ENCODE data around the gene OR2L2.
"Not testable (repeated sequence)": the region's sequence is repeated elsewhere in the genome, so short reads cannot be mapped to it uniquely, and the experiment has no call there.

OR2L2 gene

DNA sequence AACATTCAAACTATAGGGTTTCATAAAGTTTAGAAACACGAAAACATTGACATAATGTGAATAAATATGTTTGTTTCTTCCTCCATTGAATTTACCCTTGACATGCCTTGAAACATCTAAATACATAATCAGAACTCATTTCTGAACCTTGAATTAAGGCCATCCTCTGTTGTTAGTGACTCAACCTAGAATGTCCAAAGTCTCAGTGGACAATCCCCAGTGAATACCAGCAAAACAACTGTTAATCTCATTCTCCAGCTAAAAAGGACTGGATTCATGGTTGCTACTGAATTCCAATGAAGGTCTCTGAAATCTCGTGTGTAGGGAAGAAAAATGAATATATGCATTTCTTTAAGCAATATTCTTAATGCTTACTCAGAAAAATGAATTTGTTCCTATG, at the start of gene OR2L2:
OR2L2 (plus strand) TSS at position 301 of the 400 bp plus-strand sequence. CDS start 8,198 bp downstream, outside the sequence.
- DNase-seq (ENCODE audit: low read depth): no peak

DNA sequence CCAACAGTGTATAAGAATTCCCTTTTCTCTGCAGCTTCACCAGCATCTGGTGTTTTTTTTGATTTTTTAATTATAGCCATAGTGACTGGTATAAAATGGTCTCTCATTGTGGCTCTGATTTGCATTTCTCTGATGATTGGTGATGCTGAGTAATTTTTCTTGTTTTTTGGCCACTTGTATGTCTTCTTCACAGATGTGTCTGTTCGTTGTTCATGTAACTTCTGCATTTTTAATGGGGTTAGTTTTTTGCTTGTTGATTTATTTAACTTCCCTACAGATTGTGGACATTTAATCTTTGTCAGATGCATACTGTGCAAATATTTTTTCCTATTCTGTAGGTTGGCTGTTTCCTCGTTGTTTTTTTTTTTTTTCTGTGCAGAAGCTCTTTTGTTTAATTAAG, 36.9 kb upstream of the OR2L2 start:
- no peak for DNase-seq (ENCODE audit: low read depth)

DNA sequence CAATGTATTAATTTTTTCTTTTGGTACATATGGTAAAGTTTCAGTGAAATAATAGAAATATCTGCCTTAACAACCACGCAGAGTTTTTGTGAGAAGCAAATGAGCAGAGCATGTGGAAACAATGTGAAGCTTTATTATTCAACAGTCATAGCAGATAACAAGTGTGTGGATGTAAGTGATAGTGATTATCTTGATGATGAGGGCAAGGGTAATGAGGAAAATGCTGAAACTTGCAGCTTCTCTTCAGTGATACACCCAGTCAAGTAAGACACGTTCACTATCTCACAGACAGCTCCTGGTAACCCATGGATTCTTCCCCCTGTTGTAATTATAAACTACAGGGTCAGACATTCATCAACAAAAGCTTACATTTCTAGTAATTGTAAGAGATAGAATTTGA, 31.1 kb upstream of the OR2L2 start:
- DNase-seq (ENCODE audit: low read depth): no peak

GRCh38 chr1:248000169-248000568, 29.7 kb upstream of the OR2L2 start:
- DNase-seq (ENCODE audit: low read depth): no peak

DNA sequence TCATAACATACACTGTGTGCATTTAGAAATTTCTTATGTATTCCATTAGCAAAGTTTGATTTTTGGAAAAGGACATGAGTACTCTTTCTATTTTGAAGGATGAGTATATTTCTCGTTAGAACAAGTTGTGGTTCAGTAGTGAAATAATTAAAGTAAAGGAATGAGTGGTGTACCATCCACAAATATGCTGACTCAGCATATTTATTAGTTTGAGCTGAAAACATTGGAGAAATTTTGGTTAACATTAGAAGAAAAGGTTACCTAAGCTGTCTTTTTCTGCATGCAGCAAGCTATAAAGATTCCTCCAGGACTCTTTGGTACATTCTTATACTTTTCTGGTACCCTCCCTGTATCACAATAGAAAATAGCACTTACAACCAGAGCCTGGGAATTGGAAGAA, 22.1 kb upstream of the OR2L2 start:
- DNase-seq (ENCODE audit: low read depth): no peak

DNA sequence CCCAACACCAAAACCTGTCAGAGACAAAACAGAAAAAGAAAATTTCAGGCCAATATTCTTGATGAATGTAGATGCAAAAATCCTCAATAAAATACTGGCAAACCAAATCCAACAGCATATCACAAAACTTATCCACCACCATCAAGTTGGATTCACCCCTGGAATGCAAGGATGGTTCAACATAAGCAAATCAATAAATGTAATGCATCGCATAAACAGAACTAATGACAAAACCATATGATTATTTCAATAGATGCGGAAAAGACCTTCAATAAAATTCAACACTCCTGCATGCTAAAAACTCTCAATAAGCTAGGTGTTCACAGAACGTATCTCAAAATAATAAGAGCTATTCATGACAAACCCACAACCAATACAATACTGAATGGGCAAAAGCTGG, 20.2 kb upstream of the OR2L2 start:
- DNase-seq (ENCODE audit: low read depth): no peak

GRCh38 chr1:248013229-248013710, 16.6 kb upstream of the OR2L2 start, which contains the start of gene OR2L5:
Gene OR2L5 (plus strand): TSS chr1:248013660. CDS start chr1:248021948, 8,288 bp downstream.
- DNase-seq (ENCODE audit: low read depth): no peak

- DNase-seq (ENCODE audit: low read depth): no peak
These were observed 14.1 kb upstream of the OR2L2 start for GRCh38 chr1:248015803-248016202.

DNA sequence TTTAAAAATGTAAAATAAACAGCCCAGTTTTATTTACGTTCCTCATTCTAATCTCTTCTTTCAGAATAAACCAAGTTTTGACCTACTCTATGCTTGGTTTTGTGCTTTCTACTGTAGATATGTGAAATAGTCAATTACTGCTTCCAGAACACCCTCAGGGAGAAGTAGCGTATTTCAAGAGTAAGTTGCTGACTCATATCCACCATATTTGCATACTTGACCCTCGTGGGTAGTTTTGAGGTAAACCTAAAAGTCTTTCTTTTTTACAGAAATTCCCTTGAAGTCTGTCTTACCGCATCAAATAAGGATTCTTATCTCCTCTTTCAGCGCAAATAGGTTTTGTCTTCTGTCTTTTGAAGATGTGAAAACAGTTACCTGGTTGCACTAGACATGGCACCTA, 15.3 kb downstream of the OR2L2 start:
- no peak for DNase-seq (ENCODE audit: low read depth)

GRCh38 chr1:248046536-248046935, 16.7 kb downstream of the OR2L2 start, which contains the start of gene OR2L3:
Gene OR2L3 (plus strand): TSS chr1:248046836. CDS start chr1:248060682, 13,846 bp downstream.
- DNase-seq (ENCODE audit: low read depth): no peak

GRCh38 chr1:248047008-248047407, 17.1 kb downstream of the OR2L2 start:
- no peak for DNase-seq (ENCODE audit: low read depth)

DNA sequence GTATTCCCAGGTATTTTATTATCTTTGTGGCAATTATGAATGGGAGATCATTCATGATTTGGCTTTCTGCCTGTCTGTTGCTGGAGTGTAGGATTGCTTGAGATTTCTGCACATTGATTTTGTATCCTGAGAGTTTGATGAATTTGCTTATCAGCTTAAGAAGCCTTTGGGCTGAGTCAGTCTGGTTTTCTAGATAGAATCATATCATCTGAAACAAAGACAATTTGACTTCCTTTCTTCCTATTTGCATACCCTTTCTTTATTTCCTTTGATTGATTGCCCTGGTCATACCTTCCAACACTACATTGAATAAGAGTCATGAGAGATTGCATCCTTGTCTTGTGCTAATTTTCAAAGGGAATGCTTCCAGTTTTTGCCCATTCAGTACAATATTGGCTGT, 24.8 kb downstream of the OR2L2 start:
- DNase-seq (ENCODE audit: low read depth): no peak

DNA sequence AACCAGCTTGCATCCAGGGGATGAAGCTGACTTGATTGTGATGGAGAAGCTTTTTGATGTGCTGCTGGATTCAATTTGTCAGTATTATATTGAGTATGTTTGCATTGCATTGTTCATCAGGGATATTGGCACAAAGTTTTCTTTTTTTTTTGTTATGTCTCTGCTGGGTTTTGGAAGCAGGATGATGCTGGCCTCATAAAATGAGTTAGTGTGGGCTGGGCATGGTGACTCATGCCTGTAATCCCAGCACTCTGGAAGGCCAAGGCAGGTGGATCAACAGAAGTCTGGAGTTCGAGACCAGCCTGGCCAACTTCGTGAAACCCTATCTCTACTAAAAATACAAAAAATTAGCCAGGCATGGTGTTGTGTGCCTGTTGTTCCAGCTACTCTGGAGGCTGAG, 25.4 kb downstream of the OR2L2 start:
- DNase-seq (ENCODE audit: low read depth): no peak

- no peak for DNase-seq (ENCODE audit: low read depth)
These were observed 35.2 kb downstream of the OR2L2 start for GRCh38 chr1:248065071-248065470.

DNA sequence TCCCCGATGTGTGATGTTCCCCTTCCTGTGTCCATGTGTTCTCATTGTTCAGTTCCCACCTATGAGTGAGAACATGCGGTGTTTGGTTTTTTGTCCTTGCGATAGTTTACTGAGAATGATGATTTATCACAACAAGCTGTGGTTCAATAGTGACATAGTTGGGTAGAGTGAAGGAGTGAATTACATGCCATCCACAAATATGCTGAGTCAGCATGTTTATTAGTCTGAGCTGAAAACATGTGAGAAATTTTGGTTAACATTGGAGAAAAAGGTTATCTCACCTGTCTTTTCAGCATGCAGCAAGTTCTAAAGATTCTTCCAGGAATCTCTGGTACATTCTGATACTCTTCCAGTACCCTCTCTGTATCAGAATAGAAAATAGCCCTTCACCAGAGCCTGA, 35.7 kb downstream of the OR2L2 start:
- DNase-seq (ENCODE audit: low read depth): no peak

GRCh38 chr1:248083864-248084263, 54.0 kb downstream of the OR2L2 start:
- DNase-seq (ENCODE audit: low read depth): not testable (repeated sequence)
